Fibroblast of lung (primary cell): ENCODE measurements around the gene DNAJA2. TPM values are rescaled to one million over a fixed set of nuclear protein-coding genes. Genes with fewer than 3 reads are reported as not detected.
A peak's percentile ranks its signal among the peaks of the same experiment; 100 is the strongest.

ENCODE experiments used
- DNase-seq, 2 donors: peaks; one replicate each; pipeline versions ENCODE4 v3.0.0 to v3.0.0-alpha.2; 2010; ENCODE audit warnings: low read depth in 2 of 2
- H2AFZ ChIP-seq: 2 replicates; pipeline ENCODE4 v1.5.1; 2012; ENCODE audit warnings: low read length, control low read depth, inconsistent platforms
- H3K27ac ChIP-seq: 2 replicates; pipeline ENCODE4 v1.5.1; 2011; ENCODE audit warnings: low read length, control low read depth; ENCODE audit not compliant: insufficient read depth
- H3K27me3 ChIP-seq: 2 replicates; pipeline ENCODE4 v1.5.1; 2011; ENCODE audit warnings: mild to moderate bottlenecking, low read length; ENCODE audit not compliant: control insufficient read depth, insufficient read depth
- H3K36me3 ChIP-seq: 2 replicates; pipeline ENCODE4 v1.5.1; 2011; ENCODE audit warnings: low read length; ENCODE audit not compliant: control insufficient read depth, insufficient read depth
- H3K4me1 ChIP-seq: 2 replicates; pipeline ENCODE4 v1.5.1; 2011; ENCODE audit warnings: low read length; ENCODE audit not compliant: control insufficient read depth, insufficient read depth; ENCODE audit errors: extremely low read depth
- H3K4me2 ChIP-seq: 2 replicates; pipeline ENCODE4 v1.5.1; 2011; ENCODE audit warnings: low read length, control low read depth; ENCODE audit not compliant: insufficient read depth; ENCODE audit errors: extremely low read depth
- H3K4me3 ChIP-seq, 4 experiments: fragments of 200-600 bp in 1 of 4; sonication (generic) in 1 of 4; replicated peaks in 1 of 4; 2 replicates each; pipeline ENCODE4 v1.5.1; 2011 to 2016; ENCODE audit warnings: low read length in 4 of 4, low read depth in 3 of 4, mild to moderate bottlenecking in 3 of 4, control low read depth in 2 of 4, inconsistent platforms in 1 of 4, mixed read lengths in 1 of 4; ENCODE audit not compliant: insufficient read depth in 1 of 4; ENCODE audit errors: control extremely low read depth in 1 of 4
- H3K79me2 ChIP-seq: 2 replicates; pipeline ENCODE4 v1.5.1; 2012; ENCODE audit warnings: mild to moderate bottlenecking, low read length, inconsistent platforms; ENCODE audit not compliant: control insufficient read depth, insufficient read depth
- H3K9ac ChIP-seq: 2 replicates; pipeline ENCODE4 v1.5.1; 2011; ENCODE audit warnings: mild to moderate bottlenecking, low read length, control low read depth; ENCODE audit not compliant: insufficient read depth
- H3K9me3 ChIP-seq: 2 replicates; pipeline ENCODE4 v1.5.1; 2012; ENCODE audit warnings: low read depth, low read length; ENCODE audit not compliant: control insufficient read depth, insufficient read depth
- H4K20me1 ChIP-seq: 2 replicates; pipeline ENCODE4 v1.5.1; 2011; ENCODE audit warnings: low read length; ENCODE audit not compliant: control insufficient read depth, insufficient read depth; ENCODE audit errors: extremely low read depth
- CTCF ChIP-seq, 2 donors: IDR thresholded peaks in 1 of 2; conservative IDR thresholded peaks in 1 of 2; 1 replicate in 1 of 2; 2 replicates in 1 of 2; pipeline ENCODE4 v1.5.1; 2011 to 2012; ENCODE audit warnings: low read length in 2 of 2, control low read depth in 1 of 2, inconsistent platforms in 1 of 2, low read depth in 1 of 2, mild to moderate bottlenecking in 1 of 2
- EZH2 ChIP-seq: IDR thresholded peaks from 2 replicates; pipeline ENCODE4 v1.5.1; 2012; ENCODE audit warnings: low read length, control low read depth, mild to moderate bottlenecking; ENCODE audit errors: missing control alignments
- polyA plus RNA-seq, 2 donors: library from polyadenylated mRNA; depleted of rRNA in 1 of 2; stranded (reverse) in 1 of 2; unstranded in 1 of 2; fragments of >200 nt; gene quantifications; 2 replicates each; pipeline ENCODE4 v1.2.1, GENCODE V29; 2011 to 2012; ENCODE audit warnings: missing spikeins in 1 of 2
- total RNA-seq: library from RNA; depleted of rRNA; stranded (reverse); fragments of >200 nt; gene quantifications from 2 replicates; pipeline ENCODE4 v1.2.1, GENCODE V29; 2014

The DNAJA2 gene
- total and polyA plus RNA-seq, 2 donors (not counting 1 experiment from before 2014, with no cell fraction given), result 32.5 to 78.3 TPM

- H3K4me1 ChIP-seq, result no peaks in the 10 kb centered on the region
- no peak for DNase-seq
- H3K9me3 ChIP-seq, result no peaks in the 10 kb centered on the region
- H3K36me3 ChIP-seq, result no peaks in the 10 kb centered on the region
- no peaks in the 10 kb centered on the region for H4K20me1 ChIP-seq
- TF ChIP-seq EZH2 (no peak), CTCF (conservative IDR thresholded peaks at IDR 0.05 in 1 of 2, IDR thresholded peaks at IDR 0.05 in 1 of 2; ENCODE audit: low read depth in 1 of 2, low read length in 2 of 2) (no peak)
- no peak overlapping the region for H3K4me2 ChIP-seq
- no peak overlapping the region for H2AFZ ChIP-seq
- no peaks in the 10 kb centered on the region for H3K79me2 ChIP-seq
- H3K27ac ChIP-seq, result no peak overlapping the region
- H3K9ac ChIP-seq, result no peak overlapping the region
- H3K4me3 ChIP-seq, result no peak overlapping the region
- no peaks in the 10 kb centered on the region for H3K27me3 ChIP-seq
These were observed 18.5 kb upstream of the DNAJA2 start for GRCh38 chr16:46991729-46992704.

- H3K27me3 ChIP-seq, result no peaks in the 10 kb centered on the region
- H3K9ac ChIP-seq, result no peak overlapping the region
- no peak overlapping the region for H2AFZ ChIP-seq
- no peak overlapping the region for H3K27ac ChIP-seq
- TF ChIP-seq CTCF (conservative IDR thresholded peaks at IDR 0.05 in 1 of 2, IDR thresholded peaks at IDR 0.05 in 1 of 2; ENCODE audit: low read depth in 1 of 2, low read length in 2 of 2), result no peak
- TF ChIP-seq EZH2, result no peak
- no peak overlapping the region for H3K4me2 ChIP-seq
- H3K9me3 ChIP-seq, result no peaks in the 10 kb centered on the region
- no peaks in the 10 kb centered on the region for H3K79me2 ChIP-seq
- DNase-seq, result peak in 1 of 2 donors; percentile 56
- no peak overlapping the region for H3K4me3 ChIP-seq
- no peaks in the 10 kb centered on the region for H4K20me1 ChIP-seq
- H3K4me1 ChIP-seq, result no peaks in the 10 kb centered on the region
- no peaks in the 10 kb centered on the region for H3K36me3 ChIP-seq
These were observed 13.4 kb upstream of the DNAJA2 start for GRCh38 chr16:46986896-46987295.

GRCh38 chr16:46986438-46986837, 13.0 kb upstream of the DNAJA2 start:
- no peak for TF ChIP-seq CTCF (conservative IDR thresholded peaks at IDR 0.05 in 1 of 2, IDR thresholded peaks at IDR 0.05 in 1 of 2; ENCODE audit: low read depth in 1 of 2, low read length in 2 of 2)
- Histone ChIP-seq H3K9me3 (no peaks in the 10 kb centered on the region), H3K9ac (no peak overlapping the region), H3K36me3 (no peaks in the 10 kb centered on the region), H4K20me1 (no peaks in the 10 kb centered on the region), H3K4me3 (no peak overlapping the region), H3K4me2 (no peak overlapping the region), H3K27ac (no peak overlapping the region), H3K4me1 (no peaks in the 10 kb centered on the region), H2AFZ (no peak overlapping the region), H3K79me2 (no peaks in the 10 kb centered on the region), H3K27me3 (no peaks in the 10 kb centered on the region)
- DNase-seq, result no peak
